Spleen (tissue), 11 donors: ENCODE data around the gene EMILIN1. TPM values are rescaled to one million over a fixed set of nuclear protein-coding genes. Genes with fewer than 3 reads are reported as not detected.

Experiments used
- DNase-seq: peaks from one replicate; pipeline ENCODE4 v3.0.0-alpha.2; 2020
- H3K27ac ChIP-seq, 8 donors: fragments of 200-600 bp; sonication (generic) in 7 of 8; 1 replicate in 4 of 8; 2 replicates in 4 of 8; pipeline versions ENCODE4 v1.5.0 to v1.8.0; 2016 to 2021; ENCODE audit warnings: inconsistent platforms in 4 of 8, mild to moderate bottlenecking in 4 of 8, moderate library complexity in 1 of 8
- H3K27me3 ChIP-seq, 7 donors: fragments of 200-600 bp; sonication (generic) in 6 of 7; replicated peaks in 1 of 7; 1 replicate in 4 of 7; 2 replicates in 3 of 7; pipeline versions ENCODE4 v1.5.0 to v1.8.0; 2016 to 2021; ENCODE audit warnings: inconsistent platforms in 3 of 7, mild to moderate bottlenecking in 1 of 7
- H3K36me3 ChIP-seq, 6 donors: fragments of 200-600 bp; sonication (generic) in 5 of 6; 1 replicate in 4 of 6; 2 replicates in 2 of 6; pipeline versions ENCODE4 v1.5.0 to v1.8.0; 2016 to 2021; ENCODE audit warnings: inconsistent platforms in 2 of 6
- H3K4me1 ChIP-seq, 6 donors: fragments of 200-600 bp; sonication (generic) in 5 of 6; 1 replicate in 3 of 6; 2 replicates in 3 of 6; pipeline versions ENCODE4 v1.5.0 to v1.8.0; 2016 to 2021; ENCODE audit warnings: inconsistent platforms in 3 of 6
- H3K4me3 ChIP-seq, 8 donors: fragments of 200-600 bp; sonication (generic) in 7 of 8; 1 replicate in 4 of 8; 2 replicates in 4 of 8; pipeline versions ENCODE4 v1.5.0 to v1.8.0; 2016 to 2021; ENCODE audit warnings: inconsistent platforms in 4 of 8, mild to moderate bottlenecking in 4 of 8, moderate library complexity in 2 of 8
- H3K9me3 ChIP-seq, 8 donors: fragments of 200-600 bp; sonication (generic) in 7 of 8; 1 replicate in 4 of 8; 2 replicates in 4 of 8; pipeline versions ENCODE4 v1.5.0 to v1.8.0; 2016 to 2021; ENCODE audit warnings: inconsistent platforms in 4 of 8
- POLR2A ChIP-seq, 3 donors: fragments of 450-650 bp; IDR thresholded peaks; one replicate each; pipeline ENCODE4 v1.5.1; 2017; ENCODE audit warnings: antibody characterized with exemption in 3 of 3, mild to moderate bottlenecking in 1 of 3
- POLR2AphosphoS5 ChIP-seq, 3 donors: sonication (generic); formaldehyde crosslinking; IDR thresholded peaks; one replicate each; pipeline ENCODE4 v1.5.1; 2017; ENCODE audit warnings: antibody characterized with exemption in 3 of 3
- WGBS, 5 donors: extraction: QIAGEN DNeasy Blood & Tissue Kit in 3 of 5; methylation state at CpG; one replicate each; pipeline versions ENCODE4 v1.1.5 to v1.1.7; 2013 to 2018; 5-methylcytosine and 5-hydroxymethylcytosine counted together
- intact Hi-C: fragments of 100-400 bp; cut with DNase I; formaldehyde crosslinking; loops from one replicate; pipeline ENCODE4 v1.15.0; 2023; ENCODE audit warnings: low total_unique reads
- polyA plus RNA-seq, 3 donors: library from polyadenylated mRNA; stranded (reverse); fragments of 200-250 nt; gene quantifications; one replicate each; pipeline ENCODE4 v1.2.1, GENCODE V29; 2013
- total RNA-seq, 7 donors: library from RNA; depleted of rRNA in 3 of 7; stranded (reverse); fragments of >200 nt in 3 of 7; fragmentation: NEBNext Ultra II Directional in 4 of 7; extraction: Animal tissue kit (Norgen Biotek cat#: 25700) in 4 of 7; gene quantifications; one replicate each; pipeline versions ENCODE4 v1.1.0 to v1.2.1, GENCODE V29; 2016 to 2021
- TF ChIP-seq, protein P1 (sequence below), 11 experiments: fragments of 200-600 bp in 7 of 11; fragments of 450-650 bp in 4 of 11; sonication (generic) in 4 of 11; IDR thresholded peaks in 8 of 11; conservative IDR thresholded peaks in 3 of 11; 1 replicate in 7 of 11; 2 replicates in 4 of 11; pipeline versions ENCODE4 v1.4.0 to v1.8.0; 2016 to 2021; ENCODE audit warnings: antibody characterized with exemption in 11 of 11, inconsistent platforms in 4 of 11, mild to moderate bottlenecking in 1 of 11
- donor health status: healthy with polysubstance abuse.
- donor health status: DM: no; HTN: no; CAD: no; lungs with moderate emphysema.
- donor health status: DM: no; HTN: no; CAD: no.
- donor health status: Bipolar disorder and iron deficiency.
- donor health status: healthy.
- donor health status: DM: no; HTN: no; CAD: no.
- donor health status: DM: yes; HTN: yes; CAD: no.

The EMILIN1 gene
- total and polyA plus RNA-seq, 10 donors: 18.3 to 152 (median 105) TPM

DNA sequence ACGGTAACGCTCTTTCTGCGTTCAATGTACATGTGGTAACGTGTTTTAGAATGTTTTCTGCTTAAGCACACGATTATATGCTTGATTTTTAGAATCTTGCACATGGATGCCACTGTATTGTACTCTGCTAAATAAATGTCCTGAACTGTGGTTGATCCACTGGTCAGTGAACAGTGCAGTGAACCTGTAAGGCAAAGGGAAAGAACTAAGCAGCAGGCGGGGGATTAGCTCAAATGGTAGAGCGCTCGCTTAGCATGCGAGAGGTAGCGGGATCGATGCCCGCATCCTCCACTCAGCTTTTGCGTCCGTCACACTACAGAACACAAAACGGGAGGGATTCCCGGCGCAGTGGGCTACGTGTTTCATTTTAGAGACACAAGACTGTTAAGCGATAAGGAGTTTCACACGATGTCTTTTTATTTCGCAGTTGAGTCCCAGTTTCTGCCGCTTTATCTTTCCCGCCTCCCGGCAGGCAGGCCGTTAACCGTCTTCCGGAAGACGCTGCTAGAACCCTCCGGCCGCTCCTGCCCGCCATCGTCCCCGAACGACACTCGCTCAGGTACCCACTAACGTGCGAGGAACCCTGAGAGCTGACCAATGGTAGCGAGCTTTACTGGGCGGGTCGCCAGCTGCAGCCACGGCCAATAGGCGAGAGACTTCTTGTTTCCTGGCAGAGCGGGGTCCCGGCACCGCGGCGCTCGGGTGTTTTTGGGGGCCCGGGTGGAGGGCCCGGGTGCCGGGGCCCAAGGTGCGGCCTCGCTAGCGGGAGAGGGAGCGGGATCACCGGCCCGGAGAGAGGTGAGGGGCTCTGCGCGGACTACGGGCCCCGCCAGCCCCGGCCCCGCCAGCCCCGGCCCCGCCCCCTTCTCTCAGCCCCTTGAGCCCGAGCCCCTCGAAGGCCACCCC, 27.2 kb upstream of the EMILIN1 start, which contains the start of gene AGBL5:
Gene AGBL5 (plus strand): TSS at position 673 of the 906 bp plus-strand sequence. CDS start 1,291 bp downstream, outside the sequence.
- DNase-seq: peak; percentile 97
- peak within 1 kb of the TSS; percentile 81 to 99 (median 86) for H3K4me3 ChIP-seq
- no peaks in the 10 kb centered on the region for H3K27me3 ChIP-seq
- intact Hi-C loops: no loop called here
- H3K36me3 ChIP-seq: peaks cover 2 to 31% (median 21%) of the 10 kb centered on the region in 6 donors
- no peaks in the 10 kb centered on the region for H3K9me3 ChIP-seq
- peak within 1 kb of the TSS; percentile 76 to 96 (median 93) for H3K27ac ChIP-seq
- 0 to 1% (median 1%) methylated on average over 43 to 67 of the region's 67 CpGs for WGBS, 5 donors
- peaks cover 10 to 35% (median 22%) of the 10 kb centered on the region in 6 donors for H3K4me1 ChIP-seq
- TF ChIP-seq POLR2A (IDR thresholded peaks at IDR 0.05) (peak; percentile 41 to 78 (median 55)), POLR2AphosphoS5 (IDR thresholded peaks at IDR 0.05) (peak; percentile 91 to 96 (median 95))
- TF ChIP-seq, protein P1, sequence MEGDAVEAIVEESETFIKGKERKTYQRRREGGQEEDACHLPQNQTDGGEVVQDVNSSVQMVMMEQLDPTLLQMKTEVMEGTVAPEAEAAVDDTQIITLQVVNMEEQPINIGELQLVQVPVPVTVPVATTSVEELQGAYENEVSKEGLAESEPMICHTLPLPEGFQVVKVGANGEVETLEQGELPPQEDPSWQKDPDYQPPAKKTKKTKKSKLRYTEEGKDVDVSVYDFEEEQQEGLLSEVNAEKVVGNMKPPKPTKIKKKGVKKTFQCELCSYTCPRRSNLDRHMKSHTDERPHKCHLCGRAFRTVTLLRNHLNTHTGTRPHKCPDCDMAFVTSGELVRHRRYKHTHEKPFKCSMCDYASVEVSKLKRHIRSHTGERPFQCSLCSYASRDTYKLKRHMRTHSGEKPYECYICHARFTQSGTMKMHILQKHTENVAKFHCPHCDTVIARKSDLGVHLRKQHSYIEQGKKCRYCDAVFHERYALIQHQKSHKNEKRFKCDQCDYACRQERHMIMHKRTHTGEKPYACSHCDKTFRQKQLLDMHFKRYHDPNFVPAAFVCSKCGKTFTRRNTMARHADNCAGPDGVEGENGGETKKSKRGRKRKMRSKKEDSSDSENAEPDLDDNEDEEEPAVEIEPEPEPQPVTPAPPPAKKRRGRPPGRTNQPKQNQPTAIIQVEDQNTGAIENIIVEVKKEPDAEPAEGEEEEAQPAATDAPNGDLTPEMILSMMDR (IDR thresholded peaks at IDR 0.05 in 8 of 11, conservative IDR thresholded peaks at IDR 0.05 in 3 of 11): peak in 1 of 11 experiments; percentile 13

DNA sequence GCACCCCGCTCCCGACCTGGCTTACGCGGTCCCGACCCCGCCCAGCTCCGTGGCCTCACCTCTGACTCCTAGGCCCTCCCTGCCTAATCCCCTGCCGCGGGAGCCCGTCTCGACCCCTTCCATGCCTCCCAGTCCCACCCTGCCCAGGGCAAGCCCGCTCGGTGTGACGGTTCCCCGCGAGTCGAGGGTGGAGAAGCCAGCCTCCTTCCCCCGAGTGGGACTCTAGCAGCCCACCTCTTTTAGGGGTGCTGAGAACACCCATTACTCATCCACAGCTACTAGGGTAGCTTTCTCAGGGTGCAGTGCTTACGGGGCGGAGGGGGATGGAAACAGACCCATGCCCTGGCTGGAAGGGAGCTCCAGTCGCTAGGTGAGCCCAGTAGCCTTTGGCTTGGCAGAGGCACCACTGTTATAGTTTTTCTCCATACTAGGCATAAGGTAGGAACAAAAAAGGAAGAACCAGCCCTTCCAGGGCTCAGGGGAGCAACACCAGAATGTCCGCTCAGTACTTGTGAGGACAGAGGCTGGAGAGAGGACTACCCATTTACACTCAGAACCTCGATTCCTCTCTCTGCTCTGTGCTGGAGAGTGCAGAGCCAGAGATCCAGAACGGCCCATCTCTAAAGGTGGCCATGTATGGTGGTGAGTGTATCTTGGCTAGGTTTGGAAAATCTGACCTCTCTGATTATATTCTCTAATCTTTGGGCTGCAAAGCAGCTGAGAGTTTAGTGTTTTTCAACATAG, 26.3 kb upstream of the EMILIN1 start:
- intact Hi-C loops: no loop called here
- Histone ChIP-seq H3K4me3 (peak overlapping the region; percentile 81 to 99 (median 86)), H3K4me1 (peaks cover 10 to 35% (median 22%) of the 10 kb centered on the region in 6 donors), H3K9me3 (no peaks in the 10 kb centered on the region), H3K36me3 (peaks cover 2 to 39% (median 23%) of the 10 kb centered on the region in 6 donors), H3K27me3 (no peaks in the 10 kb centered on the region), H3K27ac (peak overlapping the region; percentile 76 to 96 (median 93))
- peak; percentile 91 for DNase-seq
- WGBS, 5 donors: 8 to 20% (median 9%) methylated on average over 5 to 24 of the region's 24 CpGs
- TF ChIP-seq POLR2A (IDR thresholded peaks at IDR 0.05) (no peak), POLR2AphosphoS5 (IDR thresholded peaks at IDR 0.05) (no peak)
- TF ChIP-seq, protein P1 (IDR thresholded peaks at IDR 0.05 in 8 of 11, conservative IDR thresholded peaks at IDR 0.05 in 3 of 11): no peak

DNA sequence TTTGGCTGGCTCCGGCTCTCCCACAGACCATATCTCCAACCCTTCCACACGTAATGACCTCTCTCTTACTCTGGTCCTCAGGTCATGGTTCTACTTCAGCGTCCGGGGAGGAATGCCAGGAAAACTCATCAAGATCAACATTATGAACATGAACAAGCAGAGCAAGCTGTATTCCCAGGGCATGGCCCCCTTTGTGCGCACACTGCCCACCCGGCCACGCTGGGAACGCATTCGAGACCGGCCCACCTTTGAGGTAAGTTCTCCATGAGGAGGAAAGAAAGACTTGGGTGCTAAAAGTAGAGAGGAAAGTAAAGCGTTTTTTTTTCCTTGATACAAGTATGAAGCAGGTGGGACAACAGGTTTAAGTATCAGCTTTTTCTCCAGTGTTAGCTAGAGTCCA, 25.1 kb upstream of the EMILIN1 start:
- Histone ChIP-seq H3K4me1 (peaks cover 10 to 39% (median 22%) of the 10 kb centered on the region in 6 donors), H3K27me3 (no peaks in the 10 kb centered on the region), H3K9me3 (no peaks in the 10 kb centered on the region), H3K4me3 (no peak overlapping the region), H3K36me3 (peaks cover 2 to 52% (median 23%) of the 10 kb centered on the region in 6 donors), H3K27ac (no peak overlapping the region)
- 85 to 93% (median 92%) methylated on average over 11 of the region's 11 CpGs for WGBS, 5 donors
- DNase-seq: peak; percentile 70
- no peak for TF ChIP-seq POLR2A (IDR thresholded peaks at IDR 0.05)
- no peak for TF ChIP-seq POLR2AphosphoS5 (IDR thresholded peaks at IDR 0.05)
- TF ChIP-seq, protein P1 (IDR thresholded peaks at IDR 0.05 in 8 of 11, conservative IDR thresholded peaks at IDR 0.05 in 3 of 11): no peak
- intact Hi-C loops: no loop called here
